GM18909 (cell line): ENCODE results near the gene DTD2.
"Not testable (repeated sequence)": the region's sequence is repeated elsewhere in the genome, so short reads cannot be mapped to it uniquely, and the experiment has no call there.

Source experiments
- ATAC-seq: cut with Tn5 transposase; IDR thresholded peaks from one replicate; pipeline ENCODE4 v1.9.1; 2021; ENCODE audit warnings: mild to moderate bottlenecking; ENCODE audit not compliant: unreplicated experiment, poor library complexity

The DTD2 gene

DNA sequence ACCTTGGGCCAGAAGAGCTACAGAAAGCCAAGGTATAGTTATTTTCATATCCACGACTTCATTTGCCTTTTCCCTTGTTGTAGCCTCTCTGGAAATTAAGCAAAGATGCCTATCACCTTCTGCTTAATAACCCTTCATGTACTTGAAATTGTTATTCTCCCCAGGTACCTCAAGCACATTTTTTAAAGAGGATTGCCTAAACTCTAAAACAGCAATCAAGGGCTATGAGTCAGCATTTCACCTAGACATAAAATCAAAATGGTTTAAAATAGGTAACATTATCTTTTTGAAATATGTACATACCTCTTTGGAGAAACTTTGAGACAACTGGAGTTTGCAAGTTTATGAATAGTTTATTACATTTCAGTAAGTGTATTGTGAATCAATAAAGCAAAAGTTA is 11.6 kb downstream of the DTD2 start:
- ATAC-seq = no peak

DNA sequence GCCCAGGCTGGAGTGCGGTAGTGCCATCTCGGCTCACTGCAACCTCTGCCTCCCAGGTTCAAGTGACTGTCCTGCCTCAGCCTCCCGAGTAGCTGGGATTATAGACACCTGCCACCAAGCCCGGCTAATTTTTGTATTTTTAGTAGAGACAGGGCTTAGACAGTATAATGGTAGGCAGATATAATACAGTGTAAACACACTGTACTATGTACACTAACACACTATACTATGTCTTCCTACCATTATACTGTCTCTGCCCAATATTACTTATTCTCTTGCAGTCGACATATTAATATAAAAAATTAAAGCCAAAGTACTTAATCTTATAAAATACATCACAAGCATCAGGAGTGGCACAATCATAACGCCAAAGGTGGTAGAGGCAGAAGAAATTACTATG is 15.0 kb downstream of the DTD2 start:
- ATAC-seq = no peak

DNA sequence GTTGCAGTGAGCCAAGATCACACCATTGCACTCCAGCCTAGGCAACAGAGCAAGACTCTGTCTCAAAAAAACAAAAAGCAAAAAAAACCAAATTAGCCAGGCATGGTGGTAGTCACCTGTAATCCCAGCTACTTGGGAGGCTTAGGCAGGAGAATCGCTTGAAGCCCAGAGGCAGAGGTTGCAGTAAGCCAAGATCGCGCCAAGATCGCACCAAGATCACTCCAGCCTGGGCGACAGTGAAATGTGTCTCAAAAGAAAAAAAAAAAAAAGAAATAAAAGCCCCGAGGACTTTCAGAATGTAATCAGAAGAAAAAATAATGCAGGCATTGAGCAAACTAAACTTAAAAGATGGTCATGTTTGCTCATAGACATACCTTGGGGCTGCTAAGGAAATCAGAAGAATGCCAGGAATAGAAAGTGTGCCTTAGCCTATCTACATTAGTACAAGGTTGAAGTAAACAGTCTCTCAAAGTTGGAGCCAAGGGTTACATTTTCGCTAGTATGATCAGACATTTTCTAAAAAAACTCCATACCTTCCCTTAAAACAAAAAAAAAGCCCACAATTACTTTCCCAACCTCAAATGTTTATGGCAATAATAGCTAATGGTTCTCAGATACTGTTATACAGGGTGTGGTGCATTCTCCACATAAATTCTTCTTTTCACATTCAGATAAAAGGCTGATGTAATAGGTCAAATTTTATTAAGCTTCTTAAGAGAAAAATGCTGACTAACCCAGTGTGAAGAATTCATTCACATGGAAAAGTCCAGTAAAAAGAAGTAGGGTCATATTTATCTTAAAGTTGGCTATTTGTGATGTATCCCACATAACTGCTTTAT is 15.8 kb downstream of the DTD2 start:
- ATAC-seq = no peak

DNA sequence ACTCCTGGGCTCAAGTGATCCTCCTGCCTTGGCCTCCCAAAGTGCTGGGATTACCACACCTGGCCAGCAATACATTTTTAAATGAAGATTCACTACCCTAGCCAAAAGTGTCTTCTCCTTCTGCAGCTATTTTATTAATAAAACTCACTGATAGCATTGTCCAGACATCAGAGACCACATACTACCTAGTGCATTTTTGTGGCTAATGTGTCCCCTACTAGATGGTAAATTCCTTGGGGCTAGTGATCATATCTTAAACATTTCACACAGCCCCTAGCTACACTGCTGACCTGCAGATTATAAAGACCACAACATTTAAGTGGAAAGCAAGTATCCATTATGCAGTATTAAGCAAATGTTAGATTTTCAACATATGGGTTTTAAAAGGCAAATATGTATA is 17.0 kb downstream of the DTD2 start:
- ATAC-seq = no peak

DNA sequence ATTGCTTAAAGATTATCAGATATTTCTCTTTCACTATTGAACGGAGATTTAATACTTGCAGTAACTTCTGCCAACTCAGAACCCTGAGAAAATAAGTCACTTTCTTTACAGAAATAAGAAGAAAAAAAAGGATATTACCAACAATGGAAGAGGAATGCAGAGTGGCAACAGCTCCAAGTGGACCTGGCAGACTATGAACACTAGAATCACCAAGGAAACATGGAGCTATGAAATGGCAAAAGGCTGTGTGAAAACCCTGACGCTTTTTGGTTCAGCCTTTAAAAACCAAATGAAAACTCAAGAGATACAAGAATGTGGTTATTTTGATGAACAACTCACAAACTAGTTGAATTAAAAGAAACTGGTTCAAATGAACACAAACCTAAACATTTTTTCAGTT is 17.7 kb downstream of the DTD2 start:
- no peak for ATAC-seq

DNA sequence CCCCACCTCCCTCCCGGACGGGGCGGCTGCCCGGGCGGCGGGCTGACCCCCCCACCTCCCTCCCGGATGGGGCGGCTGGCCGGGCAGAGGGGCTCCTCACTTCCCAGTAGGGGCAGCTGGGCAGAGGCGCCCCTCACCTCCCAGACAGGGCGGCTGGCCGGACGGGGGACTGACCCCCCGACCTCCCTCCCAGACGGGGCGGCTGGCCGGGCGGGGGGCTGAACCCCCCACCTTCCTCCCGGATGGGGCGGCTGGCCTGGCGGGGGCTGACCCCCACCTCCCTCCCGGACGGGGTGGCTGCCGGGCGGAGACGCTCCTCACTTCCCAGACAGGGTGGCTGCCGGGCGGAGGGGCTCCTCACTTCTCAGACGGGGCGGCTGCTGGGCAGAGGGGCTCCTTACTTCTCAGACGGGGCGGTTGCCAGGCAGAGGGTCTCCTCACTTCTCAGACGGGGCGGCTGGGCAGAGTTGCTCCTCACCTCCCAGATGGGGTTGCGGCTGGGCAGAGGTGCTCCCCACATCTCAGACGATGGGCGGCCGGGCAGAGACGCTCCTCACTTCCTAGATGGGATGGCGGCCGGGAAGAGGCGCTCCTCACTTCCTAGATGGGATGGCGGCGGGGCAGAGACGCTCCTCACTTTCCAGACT is 20.1 kb downstream of the DTD2 start:
- ATAC-seq = not testable (repeated sequence)

DNA sequence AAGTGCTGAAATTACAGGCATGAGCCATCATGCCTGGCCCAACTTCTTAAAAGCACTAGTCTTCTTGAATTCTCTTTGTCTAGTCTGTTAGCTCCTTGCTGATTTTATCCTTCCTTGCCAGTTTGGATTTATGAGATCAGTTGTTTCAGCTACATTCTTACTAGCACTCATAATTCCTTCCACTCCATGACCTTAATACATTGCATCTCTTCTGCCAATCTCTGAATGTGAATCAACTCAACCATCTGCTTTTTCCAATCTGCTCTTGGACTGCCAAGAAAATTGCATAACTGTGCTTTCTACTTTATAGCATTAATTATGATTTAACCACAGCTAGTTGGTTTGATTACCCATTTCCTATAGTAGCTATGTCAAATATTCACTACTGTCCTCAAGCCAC is 22.0 kb downstream of the DTD2 start:
- ATAC-seq = no peak

DNA sequence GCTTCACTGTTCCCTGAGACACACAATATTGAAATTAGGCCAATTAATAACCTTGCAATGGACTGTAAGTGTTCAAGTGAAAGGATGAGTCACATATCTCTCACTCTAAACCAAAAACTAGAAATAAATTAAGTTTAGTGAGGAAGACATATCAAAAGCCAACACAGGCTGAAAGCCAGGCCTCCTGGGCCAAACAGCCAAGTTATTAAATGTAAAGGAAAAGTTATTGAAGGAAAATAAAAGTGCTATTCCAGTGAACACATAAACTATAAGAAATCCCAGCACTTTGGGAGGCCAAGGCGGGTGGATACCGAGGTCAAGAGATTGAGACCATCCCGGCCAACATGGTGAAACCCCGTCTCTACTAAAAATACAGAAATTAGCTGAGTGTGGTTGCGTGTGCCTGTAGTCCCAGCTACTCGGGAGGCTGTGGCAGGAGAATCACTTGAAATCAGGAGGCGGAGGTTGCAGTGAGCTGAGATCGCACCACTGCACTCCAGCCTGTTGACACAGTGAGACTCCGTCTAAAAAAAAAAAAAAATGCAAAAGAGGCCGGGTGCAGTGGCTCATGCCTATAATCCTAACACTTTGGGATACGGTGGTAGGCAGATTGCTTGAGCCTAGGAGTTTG is 26.6 kb downstream of the DTD2 start:
- ATAC-seq = no peak

DNA sequence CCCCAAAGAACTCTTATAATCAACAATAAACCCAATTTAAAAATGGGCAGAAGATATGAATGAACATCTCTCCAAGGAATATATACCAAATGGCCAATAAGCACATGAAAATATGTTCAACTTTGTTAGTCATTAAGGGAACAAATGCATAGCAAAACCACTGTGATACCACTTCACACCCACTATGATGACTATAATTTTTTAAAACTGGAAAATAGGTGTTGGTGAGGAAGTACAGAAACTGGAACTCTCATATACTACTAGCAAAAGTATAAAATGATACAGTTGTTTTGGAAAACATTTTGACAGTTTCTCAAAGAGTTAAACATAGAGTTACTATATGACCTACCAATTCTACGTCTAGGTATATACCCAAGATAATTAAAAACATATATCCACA is 27.5 kb downstream of the DTD2 start:
- ATAC-seq = no peak

DNA sequence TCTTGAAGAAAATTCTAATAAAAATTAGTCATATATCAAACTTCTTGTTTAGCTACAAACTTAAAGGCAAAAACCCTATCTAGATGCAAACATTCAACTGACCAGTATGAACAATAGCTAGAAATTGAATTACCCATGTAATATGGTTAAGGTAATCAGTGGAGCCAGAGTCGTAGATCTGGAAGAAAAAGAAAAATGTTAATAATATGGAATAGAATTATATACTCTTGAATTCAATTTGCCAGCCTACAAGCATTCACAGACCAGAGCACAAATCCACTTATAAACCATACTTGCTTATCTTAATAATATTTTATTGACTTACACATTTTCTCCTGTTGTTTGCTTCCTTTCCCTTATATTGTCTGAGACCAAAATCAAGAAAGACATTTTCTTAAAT is 29.3 kb downstream of the DTD2 start:
- no peak for ATAC-seq

DNA sequence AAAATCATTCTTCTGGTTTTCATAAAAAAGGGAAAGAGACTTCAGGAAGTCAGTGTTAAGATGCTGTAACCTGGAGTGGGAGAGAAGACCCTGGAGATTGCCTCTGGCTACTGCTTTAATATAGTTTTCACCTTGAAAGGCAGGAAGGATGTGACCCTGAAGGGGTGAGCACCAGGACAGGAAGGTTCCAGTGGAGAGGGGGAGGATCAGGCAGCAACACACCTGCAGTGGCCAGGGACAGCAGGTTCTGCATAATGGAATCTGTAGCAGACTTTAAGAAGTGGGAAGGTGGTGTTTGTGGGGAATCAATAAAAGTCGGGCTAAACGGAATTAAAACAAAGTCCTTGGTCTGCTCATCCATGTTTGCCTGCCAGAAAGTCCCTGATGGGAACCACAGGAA is 30.6 kb downstream of the DTD2 start:
- no peak for ATAC-seq

DNA sequence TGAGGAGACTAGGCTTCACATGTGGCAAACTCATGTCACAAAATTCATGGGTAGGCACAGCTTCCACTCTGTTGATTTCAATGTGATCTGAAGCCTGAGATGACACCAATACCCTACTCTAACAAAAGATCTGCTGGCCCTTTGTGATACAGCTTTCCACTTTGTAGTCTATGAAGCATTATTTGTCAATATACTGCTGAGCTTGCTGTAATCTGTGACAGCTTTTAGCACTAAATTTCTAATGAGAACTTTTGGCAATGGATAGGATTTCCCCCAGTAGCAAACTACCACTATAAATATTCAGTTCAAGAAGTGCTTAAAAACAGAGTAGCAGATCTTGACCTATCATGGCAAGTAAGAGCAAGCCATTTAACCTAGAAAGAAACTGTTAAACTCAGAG is 31.4 kb downstream of the DTD2 start:
- no peak for ATAC-seq

DNA sequence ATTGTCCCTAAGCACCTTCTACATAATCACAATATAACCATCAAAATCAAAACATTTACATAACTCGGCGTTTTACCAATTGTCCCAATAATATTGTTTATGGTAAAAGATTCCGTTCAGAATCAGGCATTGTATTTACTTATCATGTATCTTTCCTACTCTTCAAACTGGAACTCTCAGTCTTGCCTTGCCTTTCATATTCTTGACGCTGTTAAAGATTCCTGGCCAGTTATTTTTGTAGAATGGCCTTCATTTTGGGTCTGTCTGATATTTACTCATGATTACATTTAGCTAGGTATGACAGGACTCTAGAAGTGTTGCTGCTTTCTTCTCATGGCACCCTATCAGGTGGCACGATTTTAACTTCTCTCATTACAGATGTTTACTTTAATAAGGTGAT is 36.1 kb downstream of the DTD2 start:
- ATAC-seq = no peak

DNA sequence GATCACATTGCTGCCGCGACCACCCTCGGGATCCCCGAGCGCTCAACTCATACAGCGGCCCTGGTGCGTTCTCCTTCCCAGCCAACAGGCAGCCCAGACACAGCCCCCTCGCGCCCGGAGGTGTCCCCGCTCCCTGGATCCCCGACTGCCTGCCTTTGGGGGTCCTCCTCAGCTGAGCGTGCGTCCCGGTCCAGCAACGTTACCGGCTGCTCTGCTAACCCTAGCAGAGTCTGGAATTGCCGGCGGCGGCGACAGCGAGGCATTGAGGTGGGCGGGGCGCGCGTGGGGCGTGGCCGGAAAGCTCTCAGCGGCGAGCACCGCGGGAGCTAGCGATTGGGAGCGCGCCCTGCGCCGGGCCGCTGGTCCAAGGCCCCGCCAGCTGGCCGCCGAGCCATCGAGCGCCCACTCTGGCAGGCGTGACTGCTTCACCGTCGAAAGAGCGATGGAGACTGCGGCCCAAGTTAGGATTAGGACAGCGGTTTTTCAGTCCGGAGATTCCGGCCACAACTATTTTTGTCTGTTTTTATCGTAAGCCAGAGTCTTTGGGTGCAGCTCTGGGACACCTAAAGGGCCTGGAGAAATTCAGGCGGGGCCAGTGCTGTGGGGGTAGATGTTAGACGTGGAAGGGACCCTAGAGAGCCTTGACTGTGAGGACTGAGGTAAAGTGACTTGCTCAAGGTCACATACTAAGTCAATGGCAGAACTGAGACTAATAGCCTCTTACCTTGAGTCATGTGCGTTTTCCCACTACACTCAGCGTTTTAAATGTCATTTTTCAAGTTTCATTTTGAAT is 36.8 kb downstream of the DTD2 start, which contains the start of gene HEATR5A:
HEATR5A (minus strand) TSS at position 232 of the 793 bp plus-strand sequence. CDS start 17,575 bp downstream, outside the sequence.
- ATAC-seq = peak; percentile 98

DNA sequence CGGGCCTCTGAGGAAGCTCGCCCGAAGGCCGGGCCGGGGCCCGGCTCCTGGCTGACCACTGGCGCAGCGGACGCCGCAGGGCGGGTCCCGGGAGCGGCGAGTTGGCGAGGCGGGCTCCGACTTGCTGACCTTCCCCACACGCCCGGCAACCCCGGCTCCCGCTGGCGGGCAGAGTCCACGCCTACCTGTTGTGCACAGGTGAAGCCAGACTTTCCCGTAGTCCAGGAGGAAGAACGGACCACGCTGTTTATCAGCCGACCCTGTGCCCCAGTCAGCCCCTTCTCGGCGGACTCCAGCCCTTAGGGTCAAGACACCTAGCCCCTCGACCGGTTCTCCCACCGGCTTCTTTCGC is 37.4 kb downstream of the DTD2 start:
- ATAC-seq = peak; percentile 28

DNA sequence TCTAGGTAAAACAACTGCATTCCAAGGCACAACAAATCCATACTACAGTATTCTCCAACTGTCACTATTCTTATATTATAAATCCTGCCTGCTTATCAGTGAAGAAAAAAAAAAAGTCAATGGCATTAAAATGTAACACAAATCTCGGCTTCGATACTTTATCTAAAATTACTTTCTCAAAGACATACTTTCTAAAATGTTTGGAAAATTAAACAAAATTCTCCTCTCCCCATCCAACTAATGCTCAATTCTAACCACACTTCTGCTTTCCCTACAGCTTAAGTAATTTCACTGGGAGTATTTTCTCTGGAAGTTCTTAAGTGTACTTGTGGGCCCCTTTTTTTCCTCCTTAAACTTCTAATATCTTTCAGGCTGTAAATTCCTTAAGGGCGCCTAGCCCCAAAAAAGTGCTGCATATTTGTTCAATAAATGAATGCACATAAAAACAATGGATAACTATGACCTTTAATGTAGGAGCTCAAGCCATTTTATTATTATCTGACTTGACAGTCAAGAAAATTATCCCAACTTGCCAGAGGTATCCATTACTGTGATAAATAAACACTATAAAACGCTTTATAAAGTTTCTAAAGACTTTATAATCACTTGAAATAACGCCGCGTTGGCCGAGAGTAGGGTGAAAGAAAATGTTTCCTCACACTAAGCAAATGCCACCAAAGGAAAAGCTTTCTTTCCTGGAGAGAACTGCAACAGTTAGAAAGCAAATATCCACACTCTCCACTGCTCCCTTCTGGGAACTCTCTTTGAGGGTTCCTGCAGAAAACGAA is 37.9 kb downstream of the DTD2 start:
- ATAC-seq = no peak

DNA sequence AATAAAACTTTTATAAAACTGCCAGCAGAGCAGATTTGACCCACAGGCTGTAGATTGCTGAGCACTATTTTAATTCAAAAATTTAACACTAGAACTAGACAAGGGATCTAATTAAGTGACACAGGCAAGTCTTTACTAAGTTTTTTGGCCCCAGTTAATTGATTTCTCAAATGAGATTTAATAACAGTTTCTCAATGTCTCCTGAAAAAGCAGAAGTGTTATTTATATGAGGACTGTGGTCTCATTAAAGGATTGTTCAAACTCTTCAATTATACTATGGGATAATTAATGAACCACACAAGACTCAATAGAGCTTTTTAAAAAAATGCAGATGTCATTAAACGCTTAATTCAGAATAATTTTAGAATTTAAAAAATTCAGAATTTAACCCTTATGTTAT is 38.9 kb downstream of the DTD2 start:
- no peak for ATAC-seq

DNA sequence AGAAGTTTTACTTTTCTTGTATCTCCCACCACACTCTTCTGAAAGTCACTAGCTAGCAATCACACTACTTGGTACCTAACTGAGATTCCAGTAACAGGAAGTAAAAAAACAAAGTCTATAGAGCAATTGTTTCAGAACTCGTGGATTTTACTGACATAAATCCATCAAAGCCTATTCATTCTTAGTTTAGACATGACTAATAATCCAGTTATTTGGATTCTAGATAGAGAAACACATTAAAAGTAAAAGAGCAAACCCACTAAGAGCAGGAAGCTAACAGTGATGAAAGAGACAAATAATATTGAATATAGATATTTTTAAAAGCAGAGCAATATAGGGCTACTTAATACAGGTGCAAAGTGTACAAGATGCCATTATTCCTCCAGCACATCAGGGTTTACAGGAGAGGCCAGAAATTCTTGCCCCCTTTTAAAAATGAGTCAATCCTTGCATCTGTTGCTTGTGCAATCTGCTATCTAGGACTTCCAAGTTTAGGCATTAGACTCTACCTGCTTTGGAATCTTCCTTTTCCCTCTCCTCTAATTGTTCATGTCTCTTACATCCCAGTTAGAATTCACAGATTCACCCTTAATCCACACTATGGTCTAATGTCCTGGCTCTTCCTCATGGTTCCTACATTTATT is 43.0 kb downstream of the DTD2 start:
- no peak for ATAC-seq

DNA sequence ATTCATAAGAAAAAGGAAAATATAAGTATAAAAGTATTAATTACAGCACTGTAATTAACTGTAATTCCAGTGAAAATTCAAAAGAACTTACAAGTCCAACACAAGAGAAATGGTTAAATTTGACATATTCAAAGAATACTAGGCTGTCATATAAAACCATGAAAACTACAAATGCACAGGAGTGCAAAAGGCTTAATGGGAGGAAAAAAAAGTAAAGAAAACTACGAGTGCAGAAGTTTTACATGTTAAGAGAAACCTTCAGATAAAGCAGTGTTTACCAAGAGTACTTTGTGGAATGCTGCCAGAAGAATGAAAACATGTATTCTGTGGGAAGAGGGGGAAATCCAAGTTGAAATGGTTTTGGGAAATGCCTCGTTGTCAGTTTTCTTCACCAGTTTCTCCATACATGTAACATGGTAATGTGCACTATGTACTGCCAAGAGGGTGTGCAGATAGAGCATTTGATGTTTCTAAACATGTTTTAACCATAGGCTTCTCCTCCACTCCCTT is 46.0 kb downstream of the DTD2 start:
- ATAC-seq = no peak
